Panc1 (cell line): Measurements from ENCODE around the gene FHIT. TPM values are rescaled to one million over a fixed set of nuclear protein-coding genes. Genes with fewer than 3 reads are reported as not detected.

Source experiments
- ATAC-seq: fragments of 200-7000 bp; cut with Tn5 transposase; 2 replicates; pipeline ENCODE4 v1.9.1; 2020; ENCODE audit warnings: mild to moderate bottlenecking, moderate library complexity
- BruUV-seq: library from RNA; stranded (reverse); fragments of 400-500 nt; replicated peaks from 2 replicates; lab custom pipeline; 2021; lab: Mats Ljungman, UMichigan
- CTCF ChIA-PET: fragments of 300-600 bp; sonication (Branson Sonifier 250); formaldehyde crosslinking; loops from one replicate; lab custom pipeline; 2022; ENCODE audit warnings: antibody characterized with exemption; lab: Charles Lee
- POLR2A ChIA-PET: fragments of 300-600 bp; sonication (Branson Sonifier 250); formaldehyde crosslinking; loops from one replicate; lab custom pipeline; 2022; ENCODE audit warnings: antibody characterized with exemption; lab: Charles Lee
- DNase-seq: peaks from one replicate; pipeline ENCODE4 v3.0.0-alpha.2; 2010; ENCODE audit warnings: low read depth, low spot score
- H3K27ac ChIP-seq: 2 replicates; pipeline ENCODE4 v1.5.1; 2011; ENCODE audit warnings: mild to moderate bottlenecking, low read length, inconsistent platforms
- H3K27me3 ChIP-seq: fragments of 200-500 bp; sonication (Bioruptor generic); 2 replicates; pipeline ENCODE4 v1.6.0; 2014; ENCODE audit warnings: low read length, inconsistent platforms; ENCODE audit not compliant: control insufficient read depth, insufficient read depth
- H3K36me3 ChIP-seq: fragments of 200-500 bp; sonication (Bioruptor generic); 2 replicates; pipeline ENCODE4 v1.5.1; 2014; ENCODE audit warnings: inconsistent platforms, mild to moderate bottlenecking, low read length, moderate library complexity; ENCODE audit not compliant: control insufficient read depth, insufficient read depth
- H3K4me1 ChIP-seq: 2 replicates; pipeline ENCODE4 v1.5.1; 2011; ENCODE audit warnings: inconsistent platforms, mild to moderate bottlenecking, low read length, moderate library complexity; ENCODE audit not compliant: control insufficient read depth, insufficient read depth
- H3K4me3 ChIP-seq, 2 experiments: 2 replicates each; pipeline ENCODE4 v1.5.1; 2011 to 2012; ENCODE audit warnings: low read depth in 2 of 2, low read length in 2 of 2, mild to moderate bottlenecking in 2 of 2, inconsistent platforms in 1 of 2, moderate library complexity in 1 of 2
- H3K9me3 ChIP-seq: fragments of 200-500 bp; sonication (Bioruptor generic); 2 replicates; pipeline ENCODE4 v1.5.1; 2014; ENCODE audit warnings: low read depth, mild to moderate bottlenecking, inconsistent platforms, low read length, moderate library complexity; ENCODE audit not compliant: control insufficient read depth, insufficient read depth
- CTCF ChIP-seq: fragments of 450-650 bp; IDR thresholded peaks from 2 replicates; pipeline ENCODE4 v1.5.1; 2017; ENCODE audit warnings: mild to moderate bottlenecking
- POLR2AphosphoS5 ChIP-seq: IDR thresholded peaks from 2 replicates; pipeline ENCODE4 v1.6.1; 2012; ENCODE audit warnings: mild to moderate bottlenecking, low read depth, low read length, moderate library complexity
- SIN3A ChIP-seq: IDR thresholded peaks from 2 replicates; pipeline ENCODE4 v1.6.1; 2012; ENCODE audit warnings: low read depth, mild to moderate bottlenecking, low read length, moderate library complexity, borderline replicate concordance; ENCODE audit not compliant: insufficient read depth
- TCF7L2 ChIP-seq: IDR thresholded peaks from 2 replicates; pipeline ENCODE4 v1.6.1; 2011; ENCODE audit warnings: mild to moderate bottlenecking, low read depth, low read length, inconsistent platforms
- in situ Hi-C: cut with HindIII; loops from 2 replicates; pipeline ENCODE4 v1.10.0; 2016; ENCODE audit warnings: low sequenced_read_pairs, low pct_unique_long_range_greater_than_20kb
- intact Hi-C: fragments of 100-400 bp; cut with micrococcal nuclease; formaldehyde crosslinking; loops from one replicate; pipeline ENCODE4 v1.10.0; 2022; ENCODE audit not compliant: unreplicated experiment
- total RNA-seq: library from RNA; stranded (reverse); gene quantifications from one replicate; pipeline ENCODE4 v1.2.1, GENCODE V29; 2021; ENCODE audit not compliant: unreplicated experiment
- TF ChIP-seq, protein P1 (sequence below), 2 experiments: IDR thresholded peaks; 2 replicates each; pipeline ENCODE4 v1.6.1; 2011 to 2012; ENCODE audit warnings: low read depth in 2 of 2, control low read depth in 1 of 2, low read length in 1 of 2, mild to moderate bottlenecking in 1 of 2, moderate library complexity in 1 of 2; ENCODE audit not compliant: insufficient read depth in 1 of 2

The FHIT gene
- total RNA-seq, 1 experiment from 2014 or later, result 2.2 TPM

GRCh38 chr3:59914251-59914650 is 1337.0 kb downstream of the FHIT start:
- Histone ChIP-seq H3K27ac (no peak overlapping the region), H3K4me1 (no peaks in the 10 kb centered on the region), H3K36me3 (no peaks in the 10 kb centered on the region), H3K4me3 (no peak overlapping the region), H3K9me3 (no peaks in the 10 kb centered on the region), H3K27me3 (no peaks in the 10 kb centered on the region)
- no peak for ATAC-seq
- TF ChIP-seq CTCF (no peak), TCF7L2 (no peak), SIN3A (no peak), POLR2AphosphoS5 (no peak)
- TF ChIP-seq, protein P1, sequence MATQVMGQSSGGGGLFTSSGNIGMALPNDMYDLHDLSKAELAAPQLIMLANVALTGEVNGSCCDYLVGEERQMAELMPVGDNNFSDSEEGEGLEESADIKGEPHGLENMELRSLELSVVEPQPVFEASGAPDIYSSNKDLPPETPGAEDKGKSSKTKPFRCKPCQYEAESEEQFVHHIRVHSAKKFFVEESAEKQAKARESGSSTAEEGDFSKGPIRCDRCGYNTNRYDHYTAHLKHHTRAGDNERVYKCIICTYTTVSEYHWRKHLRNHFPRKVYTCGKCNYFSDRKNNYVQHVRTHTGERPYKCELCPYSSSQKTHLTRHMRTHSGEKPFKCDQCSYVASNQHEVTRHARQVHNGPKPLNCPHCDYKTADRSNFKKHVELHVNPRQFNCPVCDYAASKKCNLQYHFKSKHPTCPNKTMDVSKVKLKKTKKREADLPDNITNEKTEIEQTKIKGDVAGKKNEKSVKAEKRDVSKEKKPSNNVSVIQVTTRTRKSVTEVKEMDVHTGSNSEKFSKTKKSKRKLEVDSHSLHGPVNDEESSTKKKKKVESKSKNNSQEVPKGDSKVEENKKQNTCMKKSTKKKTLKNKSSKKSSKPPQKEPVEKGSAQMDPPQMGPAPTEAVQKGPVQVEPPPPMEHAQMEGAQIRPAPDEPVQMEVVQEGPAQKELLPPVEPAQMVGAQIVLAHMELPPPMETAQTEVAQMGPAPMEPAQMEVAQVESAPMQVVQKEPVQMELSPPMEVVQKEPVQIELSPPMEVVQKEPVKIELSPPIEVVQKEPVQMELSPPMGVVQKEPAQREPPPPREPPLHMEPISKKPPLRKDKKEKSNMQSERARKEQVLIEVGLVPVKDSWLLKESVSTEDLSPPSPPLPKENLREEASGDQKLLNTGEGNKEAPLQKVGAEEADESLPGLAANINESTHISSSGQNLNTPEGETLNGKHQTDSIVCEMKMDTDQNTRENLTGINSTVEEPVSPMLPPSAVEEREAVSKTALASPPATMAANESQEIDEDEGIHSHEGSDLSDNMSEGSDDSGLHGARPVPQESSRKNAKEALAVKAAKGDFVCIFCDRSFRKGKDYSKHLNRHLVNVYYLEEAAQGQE (IDR thresholded peaks at IDR 0.05; ENCODE audit: insufficient read depth in 1 of 2, low read depth in 2 of 2, low read length in 1 of 2), result no peak
- intact Hi-C loops (no loop called here), in situ Hi-C loops (no loop called here)
- BruUV-seq, result no TSS peak
- no peak for DNase-seq
- ChIA-PET CTCF (no interaction called here), POLR2A (no interaction called here)

DNA sequence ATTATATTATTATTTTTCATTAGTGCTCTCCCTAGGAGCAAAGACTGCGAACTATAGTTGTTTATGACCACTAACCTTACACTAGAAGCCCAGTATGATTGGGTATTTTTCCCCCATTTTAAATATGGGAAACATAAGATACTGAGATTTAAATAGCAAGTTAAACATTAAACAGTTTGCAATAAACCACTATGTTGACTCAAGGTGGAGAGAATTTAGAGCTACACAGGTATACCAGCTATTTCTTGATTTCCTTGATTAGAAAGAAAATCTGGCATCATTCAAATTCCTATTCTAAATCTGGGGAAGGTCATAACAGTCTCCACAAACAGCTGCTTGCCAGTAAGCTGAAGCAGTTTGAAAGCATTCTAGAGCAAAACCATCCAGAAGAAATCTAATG is 1337.6 kb downstream of the FHIT start:
- CTCF ChIA-PET, result no interaction called here
- ATAC-seq, result no peak
- H3K9me3 ChIP-seq, result no peaks in the 10 kb centered on the region
- no peaks in the 10 kb centered on the region for H3K27me3 ChIP-seq
- no peak overlapping the region for H3K27ac ChIP-seq
- intact Hi-C loops (no loop called here), in situ Hi-C loops (no loop called here)
- POLR2A ChIA-PET, result no interaction called here
- no peak for DNase-seq
- H3K36me3 ChIP-seq, result no peaks in the 10 kb centered on the region
- no peak for TF ChIP-seq POLR2AphosphoS5
- TF ChIP-seq CTCF, result no peak
- no peak for TF ChIP-seq SIN3A
- TF ChIP-seq, protein P1 (IDR thresholded peaks at IDR 0.05; ENCODE audit: insufficient read depth in 1 of 2, low read depth in 2 of 2, low read length in 1 of 2), result no peak
- TF ChIP-seq TCF7L2, result no peak
- H3K4me1 ChIP-seq, result no peaks in the 10 kb centered on the region
- BruUV-seq, result no TSS peak
- H3K4me3 ChIP-seq, result no peak overlapping the region
